Fibroblast of skin of left quadriceps (primary cell): ENCODE measurements around the gene SOCS3.

Experiments used
- DNase-seq, 2 experiments: peaks; one replicate each; pipeline ENCODE4 v3.0.0-alpha.2; 2013; ENCODE audit warnings: low read depth in 2 of 2

SOCS3 gene

DNA sequence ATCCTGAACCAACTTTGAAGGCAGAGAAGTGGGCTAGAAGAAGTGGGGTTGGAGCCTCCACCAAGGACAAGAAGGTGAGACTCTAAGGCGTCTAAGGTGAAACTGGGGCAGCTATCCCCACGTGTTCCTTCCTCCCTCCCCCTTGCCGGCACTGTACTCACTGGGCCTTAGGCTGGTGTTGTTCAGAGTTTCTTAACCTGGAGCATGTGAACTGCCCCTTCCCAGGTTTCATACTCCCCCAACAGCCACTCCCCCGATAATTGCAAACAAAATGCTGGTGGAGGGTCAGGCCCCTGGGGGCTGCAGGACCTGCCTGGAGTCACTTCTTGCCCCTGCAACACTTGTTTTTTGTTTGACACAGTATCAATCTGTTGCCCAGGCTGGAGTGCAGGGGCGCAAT is 7.3 kb upstream of the SOCS3 start:
- no peak for DNase-seq

DNA sequence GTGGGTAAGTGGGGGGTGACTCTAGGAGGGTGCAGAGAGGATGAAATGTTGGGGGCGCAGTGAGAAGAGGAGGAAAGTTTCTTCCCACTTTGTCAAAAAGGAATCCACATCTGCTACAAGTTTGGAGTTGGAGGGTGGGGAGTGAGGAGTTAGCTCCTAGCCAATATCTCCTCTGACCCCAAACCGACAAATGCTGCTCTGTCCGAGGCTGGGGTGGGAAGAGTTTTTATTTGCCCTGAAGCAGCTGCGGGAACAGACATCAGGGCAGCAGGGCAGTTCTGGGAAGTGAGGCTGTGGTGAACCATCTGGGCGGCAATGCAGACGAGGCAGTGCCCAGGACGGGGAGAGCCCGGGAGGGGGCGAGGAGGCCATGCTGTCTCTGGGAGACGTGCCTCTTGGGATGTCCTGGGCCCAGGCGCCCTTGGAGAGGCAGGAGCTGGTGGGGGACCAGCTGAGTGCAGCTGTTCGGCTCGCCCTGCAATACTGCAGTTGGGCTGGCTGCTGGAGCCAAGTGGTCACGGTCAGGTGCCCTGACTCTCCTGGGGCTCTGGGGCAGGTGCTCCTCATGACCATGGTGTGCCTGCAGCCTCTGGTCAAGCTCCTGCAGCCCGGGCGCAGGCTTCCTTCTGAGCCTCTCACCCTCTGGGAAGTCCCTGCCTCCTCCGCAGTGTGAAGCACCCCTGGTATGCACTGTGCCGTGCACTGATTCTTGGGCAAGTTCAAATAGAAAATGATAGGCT is 6.4 kb upstream of the SOCS3 start:
- no peak for DNase-seq

DNA sequence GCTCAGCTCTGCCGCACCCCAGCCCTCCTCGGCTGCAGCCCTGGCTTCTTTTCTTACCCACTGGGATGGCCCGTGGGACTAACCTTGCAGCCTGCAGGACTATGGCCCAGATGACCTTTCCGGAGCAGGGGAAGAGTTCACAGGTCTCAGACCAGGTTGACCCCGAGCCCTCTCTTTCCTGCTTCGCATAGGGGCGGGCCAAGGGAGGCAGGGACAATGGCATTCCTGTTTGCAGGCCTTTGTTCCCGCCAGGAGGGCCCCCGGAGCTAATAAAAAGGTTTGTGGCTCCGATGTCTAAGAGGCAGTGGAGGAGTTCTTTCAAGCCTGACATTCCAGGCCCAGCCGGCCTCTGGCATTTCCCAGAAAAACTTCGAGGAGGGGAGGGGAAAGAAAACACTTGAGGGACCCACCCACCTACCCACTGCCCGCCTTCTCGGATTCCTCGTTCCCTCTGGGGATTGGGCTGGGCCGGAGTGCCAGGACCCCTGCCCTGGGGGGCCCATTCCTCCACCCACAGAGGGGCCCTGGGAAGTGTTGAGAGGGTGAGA is 5.8 kb upstream of the SOCS3 start:
- DNase-seq = peak in 1 of 2 experiments; percentile 70

DNA sequence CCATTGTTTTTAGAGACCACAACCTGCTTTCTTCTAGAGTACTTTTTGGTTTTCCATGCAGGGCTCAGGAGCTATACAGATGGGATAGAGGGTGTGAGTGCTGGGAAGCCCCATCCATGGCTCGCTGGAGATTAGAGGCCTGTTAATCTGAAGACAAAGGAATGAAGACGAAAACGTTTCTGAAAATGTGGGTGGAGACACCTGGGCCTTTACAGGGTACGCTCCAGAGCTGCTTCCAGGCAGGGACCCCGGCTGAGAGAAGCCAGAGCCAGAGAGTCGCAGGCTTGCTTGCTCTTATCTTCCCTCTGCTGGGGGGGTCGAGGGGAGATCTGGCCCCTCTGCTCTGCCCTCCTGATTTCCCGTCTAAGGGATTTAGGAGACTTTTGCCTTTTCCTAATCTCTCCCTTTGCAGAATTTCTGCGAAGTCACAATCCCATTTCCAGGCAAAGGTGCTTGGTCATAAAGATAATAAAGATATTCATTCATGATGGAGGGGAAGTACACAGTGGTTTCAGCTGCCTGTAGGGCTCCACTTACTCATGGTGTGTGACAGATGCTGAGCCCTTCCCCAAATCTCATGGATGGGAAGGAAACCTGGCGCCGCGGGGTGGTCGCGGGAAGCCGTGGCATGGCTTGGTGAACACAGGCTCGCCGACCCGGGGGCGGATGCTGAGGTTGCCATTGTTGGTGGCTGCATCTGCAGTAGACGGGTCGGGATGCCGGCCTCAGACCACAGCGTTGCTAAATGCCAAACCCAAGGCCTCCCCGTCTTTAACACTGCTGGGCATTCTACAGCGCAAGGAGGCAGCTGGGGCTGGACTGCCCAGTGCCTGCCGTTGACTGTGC is 4.8 kb upstream of the SOCS3 start:
- no peak for DNase-seq

DNA sequence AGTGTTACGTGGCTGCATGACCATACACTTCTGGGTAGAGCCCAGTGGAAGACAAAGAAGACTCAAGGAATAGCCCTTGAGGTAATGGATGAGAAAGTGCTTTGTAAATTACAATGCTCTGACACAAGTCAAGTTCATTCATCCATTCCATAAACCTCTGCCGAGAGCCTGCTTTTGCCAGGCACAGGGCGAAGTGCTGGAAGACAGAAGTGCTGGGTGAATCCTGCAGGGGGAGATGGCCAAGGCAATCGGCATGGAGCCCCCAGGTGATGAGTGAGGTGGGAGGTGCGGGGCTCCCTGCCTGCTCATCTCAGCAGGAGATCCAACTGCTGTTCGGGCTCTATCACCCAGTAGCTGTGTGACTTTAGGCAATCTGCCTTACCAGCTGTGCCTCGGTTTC is 2.8 kb upstream of the SOCS3 start:
- no peak for DNase-seq

DNA sequence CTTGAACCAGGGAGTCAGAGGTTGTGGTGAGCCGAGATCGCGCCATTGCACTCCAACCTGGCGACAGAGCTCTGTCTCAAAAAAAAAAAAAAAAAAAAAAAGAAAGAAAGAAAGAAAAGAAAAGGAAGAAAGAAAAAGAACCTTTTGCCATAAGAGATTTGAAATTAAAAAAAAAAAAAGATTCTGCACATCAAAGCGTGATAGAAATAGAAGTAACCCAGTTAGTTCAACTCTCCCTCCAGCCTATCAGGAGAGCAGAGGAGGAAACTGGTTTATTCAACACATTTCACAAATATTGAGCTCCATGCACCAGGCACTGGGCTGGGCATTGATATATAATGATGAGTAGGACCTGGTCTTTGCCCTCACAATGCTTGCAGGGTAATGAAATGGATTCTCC is 2.4 kb upstream of the SOCS3 start:
- DNase-seq = no peak

DNA sequence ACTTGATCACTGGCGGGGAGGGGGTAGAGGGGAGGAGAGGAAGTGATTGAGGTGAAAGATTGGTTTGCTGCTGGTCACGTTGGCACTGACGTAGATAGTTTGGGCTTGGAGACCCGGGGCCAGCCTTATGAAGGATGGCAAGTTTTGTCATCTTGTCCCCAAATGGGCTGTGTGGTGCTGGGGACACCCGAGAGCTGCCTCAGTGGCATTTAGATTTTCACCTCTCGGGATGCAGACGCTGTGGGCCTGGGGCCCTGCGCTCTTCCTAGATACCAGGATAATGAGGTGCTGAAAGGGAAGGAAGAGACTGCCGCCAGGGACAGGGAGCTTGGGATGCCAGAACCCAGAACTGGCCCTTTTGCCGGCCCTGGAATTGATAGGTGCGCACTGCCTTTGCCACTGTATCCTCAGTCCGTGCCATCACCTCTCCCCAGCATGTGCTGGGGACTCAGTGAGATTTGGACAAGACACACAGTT is 1.4 kb upstream of the SOCS3 start:
- DNase-seq = no peak

DNA sequence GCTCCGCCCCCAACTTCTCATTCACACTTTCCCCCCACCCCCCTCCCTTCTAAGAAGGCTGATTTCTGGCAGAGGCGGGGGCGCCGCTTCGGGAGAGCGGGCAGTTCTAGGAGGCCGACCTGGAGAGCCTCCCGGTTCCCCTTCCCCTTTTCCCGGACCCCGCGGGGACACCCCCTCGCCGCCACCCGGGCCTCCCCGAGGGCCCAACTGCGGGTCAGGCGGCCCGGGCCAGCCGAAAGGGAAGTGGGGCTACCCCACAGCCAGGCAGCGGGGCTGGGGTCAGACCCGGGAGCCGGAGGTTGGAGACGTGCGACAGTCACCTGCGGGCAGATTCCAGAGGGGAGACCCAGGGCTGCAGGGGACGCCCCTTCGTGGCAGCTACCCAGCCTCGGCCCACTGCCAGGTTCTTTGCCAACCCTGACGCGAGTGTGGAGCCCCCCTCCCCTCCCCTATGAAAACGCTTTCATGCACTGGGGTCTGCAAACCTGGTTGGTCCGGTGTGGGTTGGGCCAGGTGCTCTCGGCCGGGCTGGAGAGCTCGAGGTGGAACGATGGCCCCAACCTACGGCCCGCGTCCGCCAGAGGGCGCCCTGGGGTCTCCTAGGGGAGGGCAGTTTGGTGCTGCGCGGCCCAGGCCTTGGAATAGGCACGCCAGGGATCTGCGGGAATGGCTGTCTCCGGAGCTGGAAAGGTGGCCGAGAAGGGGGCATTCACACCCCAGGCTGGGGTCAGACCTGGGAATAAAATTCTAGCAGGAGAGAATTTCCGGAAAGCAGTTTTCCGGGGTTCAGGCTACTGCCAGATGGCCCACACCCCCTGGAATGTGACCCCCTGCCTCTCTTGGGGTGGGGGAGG is 721 bp upstream of the SOCS3 start:
- peak in 1 of 2 experiments; percentile 72 for DNase-seq

DNA sequence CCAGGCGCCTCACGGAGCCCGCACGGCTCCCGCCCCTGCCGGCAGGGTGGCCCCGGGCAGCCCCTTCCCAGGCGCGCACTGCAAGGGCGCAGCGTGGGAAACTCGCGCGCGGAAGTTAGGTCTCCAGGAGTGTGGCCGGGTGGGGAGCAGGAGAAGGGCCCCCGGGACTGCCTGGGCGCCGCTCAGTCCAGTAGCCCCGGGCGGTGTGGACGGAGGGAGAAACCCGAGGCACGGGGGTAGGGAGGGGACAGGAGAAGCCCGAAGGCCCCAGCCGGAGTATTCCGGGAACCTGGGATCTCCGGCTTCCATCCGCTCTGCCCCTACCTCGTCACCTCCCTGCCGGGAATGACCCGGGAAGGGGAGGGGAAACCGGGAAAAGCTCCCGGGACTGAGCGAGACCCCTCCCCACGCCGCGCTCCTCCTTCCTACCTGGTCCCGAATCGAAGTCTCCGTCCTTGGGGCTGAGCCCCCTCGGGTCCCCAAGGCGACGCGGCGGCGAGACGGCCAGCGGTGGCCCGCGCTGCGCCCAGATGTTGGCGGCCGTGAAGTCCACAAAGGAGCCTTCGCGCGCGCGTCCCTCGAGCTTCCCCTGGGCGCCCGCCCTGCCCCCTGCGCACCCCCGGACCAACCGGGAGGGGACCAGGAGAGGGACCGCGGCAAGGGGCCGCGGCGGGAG is 418 bp downstream of the SOCS3 start:
- DNase-seq = no peak

DNA sequence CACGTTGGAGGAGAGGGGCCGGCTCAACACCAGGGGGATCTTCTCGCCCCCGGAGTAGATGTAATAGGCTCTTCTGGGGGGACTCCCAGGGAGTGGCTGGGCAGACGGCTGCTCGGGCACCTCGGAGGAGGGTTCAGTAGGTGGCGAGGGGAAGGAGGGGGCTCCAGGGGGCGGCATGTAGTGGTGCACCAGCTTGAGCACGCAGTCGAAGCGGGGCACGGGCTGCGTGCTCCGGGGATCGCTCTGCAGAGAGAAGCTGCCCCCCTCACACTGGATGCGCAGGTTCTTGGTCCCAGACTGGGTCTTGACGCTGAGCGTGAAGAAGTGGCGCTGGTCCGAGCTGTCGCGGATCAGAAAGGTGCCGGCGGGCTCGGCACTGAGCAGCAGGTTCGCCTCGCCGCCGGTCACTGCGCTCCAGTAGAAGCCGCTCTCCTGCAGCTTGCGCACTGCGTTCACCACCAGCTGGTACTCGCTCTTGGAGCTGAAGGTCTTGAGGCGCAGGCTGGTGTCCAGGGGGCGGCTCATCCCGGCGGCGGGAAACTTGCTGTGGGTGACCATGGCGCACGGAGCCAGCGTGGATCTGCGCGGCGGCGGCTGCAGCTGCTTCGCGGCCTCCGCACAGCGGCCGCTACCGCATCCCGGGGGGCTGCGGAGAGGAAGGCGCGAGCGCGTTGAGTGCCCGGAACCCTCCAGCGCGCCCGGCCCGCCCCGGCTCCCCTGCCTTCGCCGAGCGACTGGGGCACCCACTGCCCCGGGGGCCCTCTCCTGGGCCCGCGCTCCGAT is 1.1 kb downstream of the SOCS3 start:
- DNase-seq = no peak

DNA sequence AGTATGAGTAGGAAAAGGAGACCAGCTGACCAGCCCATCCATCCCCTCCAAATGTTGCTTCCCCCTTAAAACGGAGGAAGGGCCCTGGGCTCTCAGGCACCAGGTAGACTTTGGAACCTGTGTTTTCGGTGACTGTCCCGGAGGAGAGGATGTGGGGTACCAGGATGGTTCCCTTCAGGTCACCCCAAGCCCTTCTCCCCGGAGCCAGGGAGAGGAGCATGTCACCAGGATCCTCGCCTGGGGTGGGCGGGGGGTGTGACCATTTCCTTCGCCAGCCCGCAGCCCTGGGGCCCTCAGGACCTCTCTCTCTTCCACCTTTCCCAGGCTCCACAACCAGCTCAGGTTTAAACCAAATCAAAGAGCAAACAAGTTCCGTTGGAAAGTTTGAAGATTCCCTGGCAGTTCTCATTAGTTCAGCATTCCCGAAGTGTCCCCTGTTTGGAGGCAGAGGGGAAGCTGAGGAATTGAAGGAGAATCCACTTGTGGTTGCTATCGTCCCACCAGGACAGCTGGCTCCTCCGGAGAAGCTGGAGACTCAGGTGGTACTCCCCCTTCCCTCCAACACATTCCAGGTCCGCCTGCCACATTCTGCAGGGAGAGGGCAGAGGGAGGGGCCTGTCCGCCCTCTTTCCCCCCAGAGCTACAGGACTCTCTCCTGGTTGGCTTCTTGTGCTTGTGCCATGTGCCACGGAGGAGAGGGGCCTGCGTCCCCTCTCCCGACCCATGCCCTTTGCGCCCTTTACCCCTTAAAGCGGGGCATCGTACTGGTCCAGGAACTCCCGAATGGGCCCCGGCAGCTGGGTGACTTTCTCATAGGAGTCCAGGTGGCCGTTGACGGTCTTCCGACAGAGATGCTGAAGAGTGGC is 2.0 kb downstream of the SOCS3 start:
- no peak for DNase-seq

DNA sequence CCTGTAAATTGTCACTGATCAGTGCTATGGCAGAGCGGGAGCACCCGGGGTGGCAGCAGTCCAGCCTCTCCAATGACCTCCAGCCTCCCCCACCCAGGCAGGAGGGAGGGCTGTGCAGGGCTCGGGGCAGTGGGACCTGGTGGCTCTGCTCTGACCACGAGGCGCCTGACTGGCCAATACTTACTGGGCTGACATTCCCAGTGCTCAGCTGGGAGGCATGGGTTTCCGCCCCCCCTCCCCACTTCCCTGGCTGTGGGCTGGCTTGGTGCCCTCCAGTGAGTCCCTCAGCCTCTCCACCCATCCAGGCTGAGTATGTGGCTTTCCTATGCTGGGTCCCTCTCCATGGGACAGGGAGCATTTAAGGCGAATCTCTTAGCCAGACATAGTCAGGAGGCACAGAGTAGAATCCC is 2.7 kb downstream of the SOCS3 start:
- DNase-seq = no peak

DNA sequence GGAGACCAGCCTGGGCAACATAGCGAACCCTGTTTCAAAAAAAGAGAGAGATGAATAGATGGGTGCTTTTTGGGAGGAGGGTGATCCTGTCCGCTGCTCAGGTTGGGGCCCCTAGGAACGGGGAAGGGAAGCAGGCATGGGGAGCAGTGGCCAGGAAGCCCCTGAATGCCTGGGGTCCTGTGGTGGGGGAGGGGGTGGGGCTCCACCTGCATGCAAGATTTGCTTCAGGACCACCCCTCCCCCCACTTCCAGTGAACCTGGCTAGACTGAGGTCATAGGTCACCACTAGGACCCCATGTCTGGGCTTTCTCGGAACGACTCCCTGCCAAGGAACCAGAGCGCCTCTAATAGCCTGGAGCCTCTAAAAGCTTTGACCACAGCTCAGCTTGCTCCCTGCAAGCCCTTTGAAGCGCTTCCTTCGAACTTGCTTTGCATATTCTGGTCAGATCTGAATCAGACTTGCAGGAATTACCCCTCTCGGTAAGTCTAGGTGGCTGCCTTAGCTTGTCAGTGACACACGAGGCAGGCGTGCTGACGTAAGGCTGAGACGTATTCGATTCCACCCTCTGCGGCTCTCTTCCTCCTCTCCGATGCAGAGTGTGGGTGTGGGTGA is 3.7 kb downstream of the SOCS3 start:
- no peak for DNase-seq

DNA sequence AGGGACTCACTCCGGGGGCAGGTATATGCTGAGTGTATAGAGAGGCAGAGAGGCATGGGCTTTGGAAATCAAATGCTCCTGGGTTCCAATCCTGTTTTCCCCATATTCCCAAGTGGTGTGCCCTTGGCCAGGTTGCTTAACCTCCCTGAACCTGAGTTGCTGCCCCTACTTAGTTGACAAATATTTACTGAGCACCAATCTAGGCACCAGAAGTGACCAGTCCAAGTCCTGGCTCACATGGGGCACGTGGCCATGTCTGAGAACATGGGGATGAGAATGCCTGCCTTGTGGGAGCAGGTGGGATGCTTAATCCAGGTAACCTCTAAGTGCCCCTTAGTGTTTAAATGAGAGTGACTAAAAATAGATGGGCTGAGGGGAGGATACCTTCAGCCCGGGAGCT is 4.2 kb downstream of the SOCS3 start:
- no peak for DNase-seq

DNA sequence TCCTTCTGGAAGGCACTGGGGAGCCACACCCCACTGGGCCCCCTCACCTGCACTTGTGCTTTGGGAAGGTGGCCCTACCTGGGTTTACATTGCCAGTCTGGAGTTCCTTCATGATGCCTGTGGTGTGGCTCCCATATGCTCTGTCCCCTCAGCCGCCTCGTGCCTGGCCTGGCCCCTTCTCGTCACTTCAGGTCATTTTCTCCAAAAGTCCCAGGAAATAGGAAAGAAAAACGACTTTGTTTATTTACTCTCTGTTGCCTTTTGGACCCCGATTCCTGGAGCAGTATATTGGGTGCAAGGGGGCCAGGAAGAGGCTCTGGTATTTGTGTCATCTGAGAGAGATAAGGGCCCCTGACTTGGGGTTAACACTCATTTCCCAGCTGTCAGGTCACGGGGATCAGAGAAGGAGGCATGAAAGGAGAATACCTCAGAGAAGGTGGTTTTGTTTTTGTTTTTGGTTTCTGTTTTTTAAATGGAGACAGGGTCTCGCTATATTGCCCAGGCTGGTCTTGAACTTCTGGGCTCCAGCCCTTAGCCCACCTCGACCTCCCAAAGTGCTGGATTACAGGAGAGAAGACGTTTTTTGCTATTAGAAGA is 4.7 kb downstream of the SOCS3 start:
- DNase-seq = no peak

DNA sequence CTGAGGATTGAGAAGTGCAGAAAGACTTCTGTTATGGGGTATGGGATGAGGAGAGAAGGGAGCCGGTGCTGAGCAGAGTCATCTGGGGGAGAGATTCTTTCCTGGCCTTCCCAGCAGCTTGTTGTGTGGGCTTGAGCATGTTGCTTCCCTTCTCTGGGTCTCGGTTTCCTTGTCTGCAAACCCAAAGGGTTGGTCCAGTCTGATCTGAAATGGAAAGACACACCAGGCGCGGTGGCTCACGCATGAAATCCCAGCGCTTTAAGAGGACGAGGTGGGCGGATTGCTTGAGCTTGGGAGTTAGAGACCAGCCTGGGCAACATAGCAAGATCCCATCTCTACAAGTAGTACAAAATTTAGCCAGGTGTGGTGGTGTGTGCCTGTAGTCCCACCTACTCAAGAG is 6.0 kb downstream of the SOCS3 start:
- DNase-seq = no peak

DNA sequence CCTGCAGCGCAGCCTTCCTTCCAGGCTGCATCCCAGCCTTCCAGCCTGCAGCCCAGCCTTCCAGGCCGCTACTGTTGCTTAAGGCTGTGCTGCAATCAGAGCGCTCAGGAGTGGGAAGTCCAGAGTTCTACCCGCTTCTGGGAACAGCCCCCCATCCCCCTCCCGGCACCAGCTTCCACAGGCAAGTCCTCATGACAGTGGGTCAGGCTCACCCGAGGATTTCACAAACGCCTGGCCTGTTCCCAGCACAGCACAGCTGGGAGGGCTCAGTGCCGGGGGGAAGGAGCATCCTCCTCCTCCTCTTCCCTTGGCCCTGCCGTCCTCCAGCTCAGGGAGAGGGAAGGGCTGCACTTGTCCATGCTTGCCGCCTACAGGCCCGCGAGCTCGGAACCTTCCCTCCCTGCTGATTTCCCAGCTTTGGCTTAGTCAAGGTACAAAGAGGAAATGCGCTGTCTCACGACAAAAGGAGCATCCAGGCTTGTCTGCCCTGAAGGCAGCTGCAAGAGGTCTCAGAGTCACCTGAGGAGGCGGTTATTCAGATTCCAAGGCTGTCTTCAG is 8.3 kb downstream of the SOCS3 start:
- DNase-seq = peak; percentile 95 to 96

DNA sequence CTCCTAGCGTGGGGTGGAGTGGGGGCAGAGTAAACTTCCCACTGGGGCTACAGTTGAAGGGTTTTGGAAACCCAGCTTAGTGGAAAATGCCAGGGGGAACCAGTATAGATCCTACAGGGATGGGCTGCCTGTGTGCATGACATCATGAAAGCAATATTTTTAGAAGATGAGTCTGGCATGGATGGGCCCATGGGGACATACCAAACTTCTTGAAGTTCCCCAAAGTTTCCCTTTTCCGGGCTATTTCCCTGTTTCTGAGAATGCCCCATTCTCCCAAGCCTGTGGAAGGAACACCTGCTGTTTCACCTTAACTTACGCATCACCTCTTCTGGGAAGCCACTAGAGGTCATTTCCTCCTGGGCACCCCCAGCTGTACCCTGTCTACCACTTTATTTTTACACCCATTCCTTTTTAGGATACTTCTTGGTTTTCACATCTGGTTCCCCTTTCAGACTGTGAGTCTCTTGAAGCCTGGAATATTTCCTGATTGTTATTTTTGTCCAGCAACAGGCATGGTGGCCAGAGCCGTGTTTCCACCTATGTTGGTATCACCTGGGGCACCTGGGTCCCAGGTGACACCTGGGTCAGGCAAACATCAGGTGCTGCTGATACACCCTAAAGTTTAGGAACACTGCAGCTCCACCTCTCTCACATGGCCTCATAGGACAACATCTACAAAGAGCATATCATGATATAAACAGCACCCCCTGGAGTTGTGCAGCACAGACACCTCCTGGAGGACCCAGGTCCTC is 9.8 kb downstream of the SOCS3 start:
- no peak for DNase-seq
